ENCODE results near the gene MYO5A.

The MYO5A gene

DNA sequence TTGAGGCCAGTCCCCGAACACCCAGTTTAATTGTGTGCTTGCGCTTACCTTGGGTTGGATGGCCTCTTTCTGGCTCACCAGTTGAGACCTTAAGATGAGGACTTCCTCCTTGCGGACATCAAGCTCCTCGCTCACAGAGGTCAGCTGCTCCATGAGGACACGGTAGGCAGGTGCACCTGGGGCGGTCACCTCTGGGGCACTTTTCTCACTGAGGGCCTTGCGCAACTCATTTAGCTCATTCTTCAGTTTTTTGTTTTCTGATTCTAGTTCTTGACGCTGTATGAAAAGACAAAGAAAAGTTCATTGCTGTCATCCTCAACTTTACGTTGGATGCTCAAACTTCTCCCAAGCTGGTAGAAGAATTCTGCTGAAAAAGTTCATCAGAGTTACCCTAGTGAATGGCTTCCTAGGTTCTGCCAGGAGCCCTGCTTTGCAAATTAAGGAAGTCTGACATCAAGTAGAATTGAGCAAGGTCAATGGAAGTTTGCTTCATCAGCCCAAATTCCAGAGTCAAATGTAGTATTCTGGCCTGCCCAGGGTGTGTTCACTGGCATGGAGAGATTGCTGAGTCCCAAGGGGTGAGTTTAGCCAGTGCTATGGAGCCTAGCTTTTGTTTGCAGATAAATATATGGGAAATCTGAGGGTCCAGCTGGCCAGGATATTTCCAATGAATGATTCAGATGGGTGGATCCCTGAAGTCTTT lies 177.3 kb downstream of the MYO5A start:
- TF ChIP-seq, protein P1, sequence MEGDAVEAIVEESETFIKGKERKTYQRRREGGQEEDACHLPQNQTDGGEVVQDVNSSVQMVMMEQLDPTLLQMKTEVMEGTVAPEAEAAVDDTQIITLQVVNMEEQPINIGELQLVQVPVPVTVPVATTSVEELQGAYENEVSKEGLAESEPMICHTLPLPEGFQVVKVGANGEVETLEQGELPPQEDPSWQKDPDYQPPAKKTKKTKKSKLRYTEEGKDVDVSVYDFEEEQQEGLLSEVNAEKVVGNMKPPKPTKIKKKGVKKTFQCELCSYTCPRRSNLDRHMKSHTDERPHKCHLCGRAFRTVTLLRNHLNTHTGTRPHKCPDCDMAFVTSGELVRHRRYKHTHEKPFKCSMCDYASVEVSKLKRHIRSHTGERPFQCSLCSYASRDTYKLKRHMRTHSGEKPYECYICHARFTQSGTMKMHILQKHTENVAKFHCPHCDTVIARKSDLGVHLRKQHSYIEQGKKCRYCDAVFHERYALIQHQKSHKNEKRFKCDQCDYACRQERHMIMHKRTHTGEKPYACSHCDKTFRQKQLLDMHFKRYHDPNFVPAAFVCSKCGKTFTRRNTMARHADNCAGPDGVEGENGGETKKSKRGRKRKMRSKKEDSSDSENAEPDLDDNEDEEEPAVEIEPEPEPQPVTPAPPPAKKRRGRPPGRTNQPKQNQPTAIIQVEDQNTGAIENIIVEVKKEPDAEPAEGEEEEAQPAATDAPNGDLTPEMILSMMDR (conservative IDR thresholded peaks at IDR 0.05; ENCODE audit: control insufficient read depth, insufficient read depth, low read depth, low read length): no peak
- no peak overlapping the region for H3K4me3 ChIP-seq (ENCODE audit: control insufficient read depth, low read depth, low read length)
- peak; percentile 52 for DNase-seq (ENCODE audit: low read depth)

GRCh38 chr15:52350423-52350822 lies 178.3 kb downstream of the MYO5A start:
- DNase-seq (ENCODE audit: low read depth): no peak
- H3K4me3 ChIP-seq (ENCODE audit: control insufficient read depth, low read depth, low read length): no peak overlapping the region
- TF ChIP-seq, protein P1 (conservative IDR thresholded peaks at IDR 0.05; ENCODE audit: control insufficient read depth, insufficient read depth, low read depth, low read length): no peak

DNA sequence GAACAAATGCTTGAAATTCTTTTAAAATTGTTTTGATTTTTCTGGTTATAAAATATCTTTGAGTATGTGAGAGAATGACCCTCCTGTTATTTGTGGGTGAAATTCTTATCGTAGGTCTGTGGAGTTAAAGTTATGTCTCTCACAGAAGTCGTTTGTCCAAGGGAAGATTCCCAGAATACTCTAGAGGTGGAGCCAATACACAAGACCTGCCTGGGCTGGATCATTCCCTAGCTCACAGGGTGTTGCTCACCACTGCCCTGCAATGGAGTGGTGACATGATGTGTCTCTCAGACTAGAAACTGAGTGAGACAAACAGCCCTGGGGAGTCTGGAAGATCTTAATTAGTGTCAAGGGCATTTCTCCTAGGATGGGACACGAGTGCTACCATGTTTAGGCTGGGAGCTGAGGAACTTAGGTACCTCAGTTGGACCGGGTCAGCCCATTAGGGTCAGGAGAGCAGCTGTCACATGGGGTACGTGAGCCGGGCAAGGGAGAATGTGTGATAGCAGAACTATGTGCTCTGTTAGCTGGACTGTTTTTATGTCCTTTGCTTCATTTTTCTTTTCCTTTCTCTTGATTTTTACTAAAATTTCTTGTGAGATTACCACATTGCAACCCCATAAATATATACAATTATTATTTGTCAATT lies 179.5 kb downstream of the MYO5A start:
- TF ChIP-seq, protein P1 (conservative IDR thresholded peaks at IDR 0.05; ENCODE audit: control insufficient read depth, insufficient read depth, low read depth, low read length): no peak
- no peak for DNase-seq (ENCODE audit: low read depth)
- no peak overlapping the region for H3K4me3 ChIP-seq (ENCODE audit: control insufficient read depth, low read depth, low read length)

DNA sequence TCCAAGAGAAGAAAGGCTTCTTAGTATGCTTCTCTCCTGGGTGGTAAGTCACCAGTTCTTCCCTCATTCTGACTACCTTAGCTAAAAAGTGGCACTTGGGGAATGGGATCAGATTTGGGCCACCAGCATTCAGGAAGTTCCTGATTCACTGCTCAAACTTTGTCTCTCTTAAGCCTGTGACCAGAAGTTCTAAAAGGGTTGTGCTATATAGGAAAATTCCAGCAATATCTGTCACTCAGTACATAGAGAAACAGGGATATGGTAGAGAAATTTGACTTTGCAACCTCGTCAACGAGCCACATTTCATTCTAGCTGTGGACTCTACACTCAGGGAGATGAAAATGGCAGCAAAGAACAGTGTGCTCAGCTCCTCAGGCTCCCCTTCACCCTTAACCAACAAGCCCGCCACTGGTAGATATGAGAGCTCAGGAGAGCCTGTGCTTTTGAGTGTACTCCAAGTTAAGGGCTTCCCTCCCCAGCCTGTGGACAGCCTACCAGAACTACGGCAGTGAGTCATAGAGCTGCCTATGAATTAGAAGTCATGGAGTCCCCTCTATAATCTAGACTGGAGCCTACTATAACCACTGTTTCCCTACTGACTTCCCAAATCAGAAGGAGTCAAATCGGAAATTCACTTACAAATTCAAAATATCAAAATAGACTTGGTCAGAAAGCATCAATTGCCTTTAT lies 180.5 kb downstream of the MYO5A start:
- H3K4me3 ChIP-seq (ENCODE audit: control insufficient read depth, low read depth, low read length): no peak overlapping the region
- TF ChIP-seq, protein P1 (conservative IDR thresholded peaks at IDR 0.05; ENCODE audit: control insufficient read depth, insufficient read depth, low read depth, low read length): no peak
- DNase-seq (ENCODE audit: low read depth): peak; percentile 31

DNA sequence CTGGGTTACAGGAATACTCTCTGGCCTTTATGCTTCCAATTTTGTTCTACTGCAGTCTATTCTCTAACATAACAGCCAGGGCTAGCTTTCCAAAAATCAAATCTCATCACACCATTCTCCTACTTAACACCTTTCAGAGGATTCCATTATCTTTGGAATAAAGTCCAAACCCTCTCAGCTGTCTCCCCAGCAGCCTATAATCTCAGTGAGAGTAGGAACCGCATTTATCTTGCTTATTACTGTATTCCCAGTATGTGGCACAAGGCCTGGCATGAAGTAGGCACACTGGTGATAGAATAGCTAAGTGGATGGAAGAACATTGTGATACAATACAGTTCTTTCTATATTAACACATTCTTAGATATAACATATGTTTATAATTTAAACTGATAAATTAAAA lies 184.1 kb downstream of the MYO5A start:
- TF ChIP-seq, protein P1 (conservative IDR thresholded peaks at IDR 0.05; ENCODE audit: control insufficient read depth, insufficient read depth, low read depth, low read length): no peak
- DNase-seq (ENCODE audit: low read depth): no peak
- H3K4me3 ChIP-seq (ENCODE audit: control insufficient read depth, low read depth, low read length): no peak overlapping the region

GRCh38 chr15:52343831-52344230 lies 184.8 kb downstream of the MYO5A start:
- TF ChIP-seq, protein P1 (conservative IDR thresholded peaks at IDR 0.05; ENCODE audit: control insufficient read depth, insufficient read depth, low read depth, low read length): no peak
- no peak overlapping the region for H3K4me3 ChIP-seq (ENCODE audit: control insufficient read depth, low read depth, low read length)
- DNase-seq (ENCODE audit: low read depth): no peak
